ENCODE results near the gene KRTAP12-3. TPM values are rescaled to one million over a fixed set of nuclear protein-coding genes. Genes with fewer than 3 reads are reported as not detected.
"Not testable (repeated sequence)": the region's sequence is repeated elsewhere in the genome, so short reads cannot be mapped to it uniquely, and the experiment has no call there.

The KRTAP12-3 gene
- total RNA-seq, 1 donor from 2014 or later: not detected

DNA sequence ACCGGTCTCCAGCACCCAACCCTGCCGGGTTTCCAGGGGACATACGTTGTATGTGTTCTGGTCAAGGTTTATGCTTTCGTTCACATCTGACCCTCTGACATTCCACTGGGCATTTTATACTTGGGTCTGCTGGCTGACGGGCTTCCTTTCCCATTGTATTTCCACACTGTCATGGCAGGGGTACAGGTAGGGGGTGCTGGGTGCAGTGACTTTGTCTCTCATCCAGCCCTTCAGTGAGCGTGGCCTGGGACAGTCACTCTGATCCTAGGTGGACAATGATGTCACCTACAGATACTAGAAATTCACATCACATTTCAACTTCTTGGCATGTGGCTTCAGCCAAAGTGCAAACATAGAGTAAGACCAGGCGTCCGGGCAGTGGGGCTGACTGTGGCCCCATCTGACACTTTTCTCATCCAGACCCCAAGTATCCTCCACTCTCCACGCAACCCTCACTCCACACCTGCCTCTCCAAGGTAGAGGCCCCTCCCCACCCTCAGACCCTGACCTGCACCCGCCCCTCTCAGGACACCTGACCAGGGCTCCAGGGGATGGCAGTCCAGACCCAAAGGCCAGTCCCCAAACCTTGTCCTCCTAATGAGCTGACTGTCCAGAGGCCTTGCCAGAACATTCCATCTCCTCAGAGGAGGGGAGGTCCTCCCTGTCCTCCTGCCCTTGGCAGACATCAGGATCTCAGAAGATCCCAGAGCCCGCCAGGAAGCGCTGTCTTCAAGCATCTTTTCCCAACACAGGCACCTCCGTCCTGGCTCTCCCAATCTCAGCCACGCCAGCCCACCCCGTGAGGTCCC is 21.3 kb upstream of the KRTAP12-3 start:
- Mint-ChIP-seq H3K4me1 (ENCODE audit: low read depth, unreplicated experiment) (no peaks in the 10 kb centered on the region), H3K36me3 (ENCODE audit: low read depth, unreplicated experiment) (no peaks in the 10 kb centered on the region), H3K27ac (ENCODE audit: unreplicated experiment) (no peak overlapping the region), H3K27me3 (ENCODE audit: low read depth, unreplicated experiment) (peaks cover 27% of the 10 kb centered on the region), H3K9me3 (ENCODE audit: unreplicated experiment) (peaks cover 20% of the 10 kb centered on the region), H3K4me3 (ENCODE audit: unreplicated experiment) (no peak overlapping the region)
- Histone ChIP-seq H3K4me3 (ENCODE audit: insufficient read depth, low read depth, low read length) (no peak overlapping the region), H2AFZ (ENCODE audit: low read depth, low read length) (no peak overlapping the region), H3K4me1 (ENCODE audit: insufficient read depth, low read length) (no peaks in the 10 kb centered on the region), H3K9me3 (ENCODE audit: insufficient read depth, low read depth, low read length) (peaks cover under 1% of the 10 kb centered on the region), H4K20me1 (ENCODE audit: insufficient read depth, low read length) (no peaks in the 10 kb centered on the region), H3K27ac (ENCODE audit: low read depth, low read length) (no peak overlapping the region), H3K79me2 (ENCODE audit: insufficient read depth, low read length) (no peaks in the 10 kb centered on the region), H3K36me3 (ENCODE audit: insufficient read depth, low read length) (no peaks in the 10 kb centered on the region), H3K4me2 (ENCODE audit: low read length) (no peak overlapping the region), H3K27me3 (ENCODE audit: insufficient read depth, low read length) (no peaks in the 10 kb centered on the region), H3K9ac (ENCODE audit: low read length) (no peak overlapping the region)
- TF ChIP-seq EZH2 (IDR thresholded peaks at IDR 0.05; ENCODE audit: insufficient read depth, low read length): no peak
- TF ChIP-seq, protein P1, sequence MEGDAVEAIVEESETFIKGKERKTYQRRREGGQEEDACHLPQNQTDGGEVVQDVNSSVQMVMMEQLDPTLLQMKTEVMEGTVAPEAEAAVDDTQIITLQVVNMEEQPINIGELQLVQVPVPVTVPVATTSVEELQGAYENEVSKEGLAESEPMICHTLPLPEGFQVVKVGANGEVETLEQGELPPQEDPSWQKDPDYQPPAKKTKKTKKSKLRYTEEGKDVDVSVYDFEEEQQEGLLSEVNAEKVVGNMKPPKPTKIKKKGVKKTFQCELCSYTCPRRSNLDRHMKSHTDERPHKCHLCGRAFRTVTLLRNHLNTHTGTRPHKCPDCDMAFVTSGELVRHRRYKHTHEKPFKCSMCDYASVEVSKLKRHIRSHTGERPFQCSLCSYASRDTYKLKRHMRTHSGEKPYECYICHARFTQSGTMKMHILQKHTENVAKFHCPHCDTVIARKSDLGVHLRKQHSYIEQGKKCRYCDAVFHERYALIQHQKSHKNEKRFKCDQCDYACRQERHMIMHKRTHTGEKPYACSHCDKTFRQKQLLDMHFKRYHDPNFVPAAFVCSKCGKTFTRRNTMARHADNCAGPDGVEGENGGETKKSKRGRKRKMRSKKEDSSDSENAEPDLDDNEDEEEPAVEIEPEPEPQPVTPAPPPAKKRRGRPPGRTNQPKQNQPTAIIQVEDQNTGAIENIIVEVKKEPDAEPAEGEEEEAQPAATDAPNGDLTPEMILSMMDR (IDR thresholded peaks at IDR 0.05; ENCODE audit: insufficient read depth, low read depth, low read length): no peak
- no peak for FAIRE-seq
- DNase-seq (ENCODE audit: low read depth): no peak

DNA sequence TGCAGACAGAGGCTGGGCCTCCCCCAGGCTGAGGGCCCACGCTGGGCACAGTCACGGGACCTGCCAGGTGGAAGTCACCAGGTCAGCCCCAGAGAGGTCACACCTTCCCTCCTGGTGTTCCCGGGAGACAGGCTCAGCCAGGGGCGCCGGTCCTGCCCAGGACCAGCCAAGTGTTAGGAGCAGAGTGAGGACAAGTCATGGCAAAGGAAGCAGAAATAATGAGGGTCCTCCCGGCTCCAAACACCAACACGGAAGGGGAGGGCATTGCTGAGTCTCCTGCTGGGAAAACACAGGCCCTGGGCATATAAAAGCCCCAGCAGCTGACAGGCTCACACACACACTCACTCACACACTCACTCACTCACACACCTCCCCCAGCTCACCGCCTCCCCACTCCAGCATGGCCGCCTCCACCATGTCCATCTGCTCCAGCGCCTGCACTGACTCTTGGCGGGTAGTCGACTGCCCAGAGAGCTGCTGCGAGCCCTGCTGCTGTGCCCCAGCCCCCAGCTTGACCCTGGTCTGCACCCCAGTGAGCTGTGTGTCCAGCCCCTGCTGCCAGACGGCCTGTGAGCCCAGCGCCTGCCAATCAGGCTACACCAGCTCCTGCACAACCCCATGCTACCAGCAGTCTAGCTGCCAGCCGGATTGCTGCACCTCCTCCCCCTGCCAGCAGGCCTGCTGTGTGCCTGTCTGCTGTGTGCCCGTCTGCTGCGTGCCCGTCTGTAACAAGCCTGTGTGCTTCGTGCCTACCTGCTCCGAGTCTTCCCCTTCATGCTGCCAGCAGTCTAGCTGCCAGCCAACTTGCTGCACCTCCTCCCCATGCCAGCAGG is 20.5 kb upstream of the KRTAP12-3 start, which contains the start of gene KRTAP10-10:
Gene KRTAP10-10 (plus strand): TSS at position 339 of the 833 bp plus-strand sequence. CDS start 62 bp downstream, at position 401.
- Mint-ChIP-seq H3K9me3 (ENCODE audit: unreplicated experiment) (peaks cover 12% of the 10 kb centered on the region), H3K27ac (ENCODE audit: unreplicated experiment) (no peak within 1 kb of the TSS), H3K4me3 (ENCODE audit: unreplicated experiment) (no peak within 1 kb of the TSS), H3K4me1 (ENCODE audit: low read depth, unreplicated experiment) (no peaks in the 10 kb centered on the region), H3K27me3 (ENCODE audit: low read depth, unreplicated experiment) (peaks cover 29% of the 10 kb centered on the region), H3K36me3 (ENCODE audit: low read depth, unreplicated experiment) (no peaks in the 10 kb centered on the region)
- Histone ChIP-seq H3K4me1 (ENCODE audit: insufficient read depth, low read length) (no peaks in the 10 kb centered on the region), H3K36me3 (ENCODE audit: insufficient read depth, low read length) (no peaks in the 10 kb centered on the region), H3K4me3 (ENCODE audit: insufficient read depth, low read depth, low read length) (no peak within 1 kb of the TSS), H3K9ac (ENCODE audit: low read length) (no peak within 1 kb of the TSS), H3K9me3 (ENCODE audit: insufficient read depth, low read depth, low read length) (peaks cover 2% of the 10 kb centered on the region), H2AFZ (ENCODE audit: low read depth, low read length) (no peak within 1 kb of the TSS), H4K20me1 (ENCODE audit: insufficient read depth, low read length) (no peaks in the 10 kb centered on the region), H3K4me2 (ENCODE audit: low read length) (no peak within 1 kb of the TSS), H3K27me3 (ENCODE audit: insufficient read depth, low read length) (no peaks in the 10 kb centered on the region), H3K79me2 (ENCODE audit: insufficient read depth, low read length) (no peaks in the 10 kb centered on the region), H3K27ac (ENCODE audit: low read depth, low read length) (no peak within 1 kb of the TSS)
- DNase-seq (ENCODE audit: low read depth) (no peak), FAIRE-seq (no peak)
- TF ChIP-seq EZH2 (IDR thresholded peaks at IDR 0.05; ENCODE audit: insufficient read depth, low read length): no peak
- TF ChIP-seq, protein P1 (IDR thresholded peaks at IDR 0.05; ENCODE audit: insufficient read depth, low read depth, low read length): no peak

DNA sequence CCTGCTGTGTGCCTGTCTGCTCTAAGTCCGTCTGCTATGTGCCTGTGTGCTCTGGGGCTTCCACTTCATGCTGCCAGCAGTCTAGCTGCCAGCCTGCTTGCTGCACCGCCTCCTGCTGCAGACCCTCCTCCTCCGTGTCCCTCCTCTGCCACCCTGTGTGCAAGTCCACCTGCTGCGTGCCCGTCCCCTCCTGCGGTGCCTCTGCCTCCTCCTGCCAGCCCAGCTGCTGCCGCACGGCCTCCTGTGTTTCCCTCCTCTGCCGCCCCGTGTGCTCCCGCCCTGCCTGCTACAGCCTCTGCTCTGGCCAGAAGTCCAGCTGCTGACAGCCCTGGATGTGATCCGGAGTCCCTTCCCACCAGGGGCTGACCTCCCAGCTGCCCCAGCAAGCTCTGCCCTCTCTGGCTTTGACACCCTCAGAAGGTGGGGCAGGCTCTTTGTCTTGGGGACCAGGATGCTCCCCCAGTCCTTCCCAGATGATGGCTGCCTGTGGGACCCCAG is 19.8 kb upstream of the KRTAP12-3 start:
- not testable (repeated sequence) for H3K27ac Mint-ChIP-seq (ENCODE audit: unreplicated experiment); H3K4me1 ChIP-seq (ENCODE audit: insufficient read depth, low read length); H4K20me1 ChIP-seq (ENCODE audit: insufficient read depth, low read length); H3K9ac ChIP-seq (ENCODE audit: low read length); H3K79me2 ChIP-seq (ENCODE audit: insufficient read depth, low read length); FAIRE-seq; H3K27ac ChIP-seq (ENCODE audit: low read depth, low read length); H2AFZ ChIP-seq (ENCODE audit: low read depth, low read length); H3K9me3 Mint-ChIP-seq (ENCODE audit: unreplicated experiment); DNase-seq (ENCODE audit: low read depth); H3K9me3 ChIP-seq (ENCODE audit: insufficient read depth, low read depth, low read length); H3K4me1 Mint-ChIP-seq (ENCODE audit: low read depth, unreplicated experiment); H3K27me3 ChIP-seq (ENCODE audit: insufficient read depth, low read length); H3K4me2 ChIP-seq (ENCODE audit: low read length); H3K4me3 ChIP-seq (ENCODE audit: insufficient read depth, low read depth, low read length); H3K36me3 ChIP-seq (ENCODE audit: insufficient read depth, low read length); H3K4me3 Mint-ChIP-seq (ENCODE audit: unreplicated experiment); H3K36me3 Mint-ChIP-seq (ENCODE audit: low read depth, unreplicated experiment)
- peaks cover 29% of the 10 kb centered on the region for H3K27me3 Mint-ChIP-seq (ENCODE audit: low read depth, unreplicated experiment)

DNA sequence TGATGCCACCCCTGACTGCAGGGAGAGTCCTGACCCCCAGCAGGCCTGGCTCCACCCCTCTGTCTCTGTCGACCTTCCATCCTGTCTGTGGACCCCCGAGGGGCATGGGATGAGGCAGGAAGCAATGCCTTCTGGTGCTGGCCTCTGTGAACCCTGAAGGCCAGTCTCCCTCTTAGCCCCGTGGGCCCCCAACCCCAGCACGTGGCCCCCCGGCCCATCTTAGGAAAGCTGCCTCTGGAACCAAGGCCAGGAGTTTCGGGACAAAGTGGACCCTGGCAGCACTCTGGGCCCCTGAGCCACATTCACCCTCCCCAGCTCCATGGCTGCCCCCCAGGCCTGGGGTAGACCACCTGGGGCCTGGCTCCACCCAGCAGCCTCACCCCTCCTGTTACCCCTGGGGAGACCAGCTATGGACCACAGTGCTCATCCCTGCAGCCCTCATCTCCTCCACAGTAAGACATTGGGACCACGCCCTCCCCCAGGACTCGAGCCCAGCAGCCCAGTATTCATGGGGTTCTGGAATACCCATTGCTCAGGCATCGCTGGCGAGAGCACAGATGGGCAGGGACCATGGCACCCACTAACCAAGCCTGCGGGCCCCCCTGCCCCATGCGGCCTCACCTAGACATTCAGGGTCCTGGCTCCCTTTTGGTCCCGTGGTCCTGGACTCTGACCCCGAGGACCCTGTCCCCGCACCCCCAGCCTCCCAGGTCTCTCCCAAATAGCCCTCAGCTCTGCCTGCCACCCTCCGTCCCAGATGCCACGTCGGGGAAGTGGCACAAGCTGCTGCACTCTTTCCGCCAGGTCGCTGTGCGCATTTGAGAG is 19.0 kb upstream of the KRTAP12-3 start:
- Mint-ChIP-seq H3K9me3 (ENCODE audit: unreplicated experiment) (peaks cover 11% of the 10 kb centered on the region), H3K27me3 (ENCODE audit: low read depth, unreplicated experiment) (peaks cover 31% of the 10 kb centered on the region)
- not testable (repeated sequence) for H3K27me3 ChIP-seq (ENCODE audit: insufficient read depth, low read length); H3K27ac ChIP-seq (ENCODE audit: low read depth, low read length); H3K36me3 ChIP-seq (ENCODE audit: insufficient read depth, low read length); H2AFZ ChIP-seq (ENCODE audit: low read depth, low read length); H3K4me1 ChIP-seq (ENCODE audit: insufficient read depth, low read length); H3K4me3 Mint-ChIP-seq (ENCODE audit: unreplicated experiment); H3K9ac ChIP-seq (ENCODE audit: low read length); H3K4me3 ChIP-seq (ENCODE audit: insufficient read depth, low read depth, low read length); H3K79me2 ChIP-seq (ENCODE audit: insufficient read depth, low read length); H3K27ac Mint-ChIP-seq (ENCODE audit: unreplicated experiment); H3K4me2 ChIP-seq (ENCODE audit: low read length); H3K9me3 ChIP-seq (ENCODE audit: insufficient read depth, low read depth, low read length); FAIRE-seq; DNase-seq (ENCODE audit: low read depth); H4K20me1 ChIP-seq (ENCODE audit: insufficient read depth, low read length); H3K4me1 Mint-ChIP-seq (ENCODE audit: low read depth, unreplicated experiment); H3K36me3 Mint-ChIP-seq (ENCODE audit: low read depth, unreplicated experiment)

Measured in astrocyte (in vitro differentiated cells and primary cell).